NCI-H128 (cell line): Measurements from ENCODE around the gene STEAP1B.
"Not testable (repeated sequence)": the region's sequence is repeated elsewhere in the genome, so short reads cannot be mapped to it uniquely, and the experiment has no call there.

ENCODE experiments used
- DNase-seq: peaks from one replicate; lab custom pipeline; 2025; ENCODE audit not compliant: unreplicated experiment; lab: John Stamatoyannopoulos, UW

The STEAP1B gene

GRCh38 chr7:22499044-22499443 is 944 bp downstream of the STEAP1B start:
- DNase-seq: no peak

- DNase-seq: not testable (repeated sequence)
Measured at GRCh38 chr7:22496912-22497311, 3.1 kb downstream of the STEAP1B start.

- not testable (repeated sequence) for DNase-seq
Measured at GRCh38 chr7:22496296-22496888, 3.6 kb downstream of the STEAP1B start.

- not testable (repeated sequence) for DNase-seq
Measured at GRCh38 chr7:22493160-22493925, 6.6 kb downstream of the STEAP1B start.

GRCh38 chr7:22488643-22489462 is 11.1 kb downstream of the STEAP1B start:
- DNase-seq: peak; percentile 56

- no peak for DNase-seq
Measured at GRCh38 chr7:22487978-22488642, 11.9 kb downstream of the STEAP1B start.

- DNase-seq: no peak
Measured at GRCh38 chr7:22486597-22486996, 13.4 kb downstream of the STEAP1B start.

- no peak for DNase-seq
Measured at GRCh38 chr7:22485189-22485588, 14.8 kb downstream of the STEAP1B start.

- DNase-seq: no peak
Measured at GRCh38 chr7:22482503-22482902, 17.5 kb downstream of the STEAP1B start.

- DNase-seq: no peak
Measured at GRCh38 chr7:22481726-22482125, 18.3 kb downstream of the STEAP1B start.

- no peak for DNase-seq
Measured at GRCh38 chr7:22480523-22481075, 19.4 kb downstream of the STEAP1B start.

GRCh38 chr7:22477876-22478450 is 22.0 kb downstream of the STEAP1B start:
- DNase-seq: no peak

GRCh38 chr7:22477262-22477661 is 22.7 kb downstream of the STEAP1B start:
- DNase-seq: no peak

- no peak for DNase-seq
Measured at GRCh38 chr7:22476824-22477223, 23.2 kb downstream of the STEAP1B start.

- DNase-seq: no peak
Measured at GRCh38 chr7:22474645-22475044, 25.3 kb downstream of the STEAP1B start.

- no peak for DNase-seq
Measured at GRCh38 chr7:22470981-22471380, 29.0 kb downstream of the STEAP1B start.

GRCh38 chr7:22469371-22470143 is 30.4 kb downstream of the STEAP1B start:
- DNase-seq: no peak

- DNase-seq: no peak
Measured at GRCh38 chr7:22468609-22469008, 31.4 kb downstream of the STEAP1B start.

- DNase-seq: no peak
Measured at GRCh38 chr7:22464299-22464698, 35.7 kb downstream of the STEAP1B start.
